Measurements from ENCODE around the gene CACNG4.

CACNG4 gene

DNA sequence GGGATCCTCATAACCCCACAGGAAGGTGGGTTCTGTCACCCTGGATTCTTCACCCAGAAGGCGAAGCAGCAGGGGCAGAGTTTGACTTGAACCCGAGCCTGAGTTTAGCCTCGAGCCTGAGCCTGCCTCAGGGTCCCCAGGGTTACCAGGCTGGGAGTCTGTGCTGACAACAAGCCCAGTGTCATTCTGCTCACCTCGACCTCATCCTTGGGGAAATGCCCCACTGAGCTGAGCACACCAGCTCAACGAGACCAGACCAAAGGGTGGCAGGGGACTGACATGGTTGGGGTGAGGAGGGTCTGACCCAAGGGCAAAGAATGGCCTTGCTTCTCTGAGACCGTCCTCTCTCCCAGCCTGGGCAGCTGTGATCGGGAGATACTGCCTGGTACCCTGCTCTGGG, 20.2 kb downstream of the CACNG4 start:
- H3K4me3 ChIP-seq (ENCODE audit: low read length): no peak overlapping the region
- DNase-seq (ENCODE audit: low read depth, low spot score): no peak
- H3K9me3 ChIP-seq (ENCODE audit: control insufficient read depth, insufficient read depth, low read length): no peaks in the 10 kb centered on the region
- no peaks in the 10 kb centered on the region for H3K36me3 ChIP-seq (ENCODE audit: control insufficient read depth, insufficient read depth, low read length)
- H3K27me3 ChIP-seq (ENCODE audit: control insufficient read depth, insufficient read depth, low read length): no peaks in the 10 kb centered on the region
- WGBS (ENCODE audit: insufficient coverage, insufficient read length): no CpG with 5 or more reads among the region's 7 CpGs
- H3K4me1 ChIP-seq (ENCODE audit: control insufficient read depth, insufficient read depth, low read length): no peaks in the 10 kb centered on the region
- no peak overlapping the region for H3K27ac ChIP-seq (ENCODE audit: low read length)

- DNase-seq (ENCODE audit: low read depth, low spot score): no peak
- no peak overlapping the region for H3K4me3 ChIP-seq (ENCODE audit: low read length)
- H3K4me1 ChIP-seq (ENCODE audit: control insufficient read depth, insufficient read depth, low read length): no peaks in the 10 kb centered on the region
- no CpG with 5 or more reads among the region's 12 CpGs for WGBS (ENCODE audit: insufficient coverage, insufficient read length)
- H3K36me3 ChIP-seq (ENCODE audit: control insufficient read depth, insufficient read depth, low read length): no peaks in the 10 kb centered on the region
- no peaks in the 10 kb centered on the region for H3K9me3 ChIP-seq (ENCODE audit: control insufficient read depth, insufficient read depth, low read length)
- no peak overlapping the region for H3K27ac ChIP-seq (ENCODE audit: low read length)
- no peaks in the 10 kb centered on the region for H3K27me3 ChIP-seq (ENCODE audit: control insufficient read depth, insufficient read depth, low read length)
Measured at GRCh38 chr17:66985338-66986237, 21.1 kb downstream of the CACNG4 start.

GRCh38 chr17:66986659-66987058, 22.2 kb downstream of the CACNG4 start:
- Histone ChIP-seq H3K27me3 (ENCODE audit: control insufficient read depth, insufficient read depth, low read length) (no peaks in the 10 kb centered on the region), H3K36me3 (ENCODE audit: control insufficient read depth, insufficient read depth, low read length) (no peaks in the 10 kb centered on the region), H3K9me3 (ENCODE audit: control insufficient read depth, insufficient read depth, low read length) (no peaks in the 10 kb centered on the region), H3K4me1 (ENCODE audit: control insufficient read depth, insufficient read depth, low read length) (no peaks in the 10 kb centered on the region), H3K4me3 (ENCODE audit: low read length) (no peak overlapping the region), H3K27ac (ENCODE audit: low read length) (no peak overlapping the region)
- no CpG with 5 or more reads among the region's 4 CpGs for WGBS (ENCODE audit: insufficient coverage, insufficient read length)
- no peak for DNase-seq (ENCODE audit: low read depth, low spot score)

GRCh38 chr17:66987059-66987616, 22.6 kb downstream of the CACNG4 start:
- Histone ChIP-seq H3K9me3 (ENCODE audit: control insufficient read depth, insufficient read depth, low read length) (no peaks in the 10 kb centered on the region), H3K4me1 (ENCODE audit: control insufficient read depth, insufficient read depth, low read length) (no peaks in the 10 kb centered on the region), H3K4me3 (ENCODE audit: low read length) (no peak overlapping the region), H3K27ac (ENCODE audit: low read length) (no peak overlapping the region), H3K27me3 (ENCODE audit: control insufficient read depth, insufficient read depth, low read length) (no peaks in the 10 kb centered on the region), H3K36me3 (ENCODE audit: control insufficient read depth, insufficient read depth, low read length) (no peaks in the 10 kb centered on the region)
- no peak for DNase-seq (ENCODE audit: low read depth, low spot score)
- no CpG with 5 or more reads among the region's 2 CpGs for WGBS (ENCODE audit: insufficient coverage, insufficient read length)

GRCh38 chr17:66988069-66988798, 23.7 kb downstream of the CACNG4 start:
- no peaks in the 10 kb centered on the region for H3K36me3 ChIP-seq (ENCODE audit: control insufficient read depth, insufficient read depth, low read length)
- no peaks in the 10 kb centered on the region for H3K9me3 ChIP-seq (ENCODE audit: control insufficient read depth, insufficient read depth, low read length)
- H3K4me3 ChIP-seq (ENCODE audit: low read length): no peak overlapping the region
- WGBS (ENCODE audit: insufficient coverage, insufficient read length): no CpG with 5 or more reads among the region's 23 CpGs
- no peaks in the 10 kb centered on the region for H3K27me3 ChIP-seq (ENCODE audit: control insufficient read depth, insufficient read depth, low read length)
- H3K27ac ChIP-seq (ENCODE audit: low read length): no peak overlapping the region
- DNase-seq (ENCODE audit: low read depth, low spot score): no peak
- no peaks in the 10 kb centered on the region for H3K4me1 ChIP-seq (ENCODE audit: control insufficient read depth, insufficient read depth, low read length)

DNA sequence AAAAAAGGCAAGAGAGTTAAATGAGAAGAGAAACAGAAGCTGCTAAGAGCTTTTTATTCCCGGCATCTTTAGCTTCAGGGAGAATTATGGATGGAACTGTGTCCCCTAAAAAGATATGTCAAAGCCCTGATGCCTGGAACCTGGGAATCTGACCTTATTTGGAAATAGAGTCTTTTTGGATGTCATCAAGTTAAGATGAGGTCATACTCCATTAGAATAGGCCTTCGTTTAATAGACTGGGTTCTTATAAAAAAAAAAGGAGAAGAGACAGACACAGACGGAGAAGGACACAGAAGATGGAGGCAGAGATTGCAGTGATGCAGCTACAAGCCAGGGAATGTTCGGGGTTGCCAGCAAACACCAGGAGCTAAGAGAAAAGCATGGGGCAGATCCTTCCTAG, 24.6 kb downstream of the CACNG4 start:
- Histone ChIP-seq H3K9me3 (ENCODE audit: control insufficient read depth, insufficient read depth, low read length) (no peaks in the 10 kb centered on the region), H3K27ac (ENCODE audit: low read length) (no peak overlapping the region), H3K4me1 (ENCODE audit: control insufficient read depth, insufficient read depth, low read length) (no peaks in the 10 kb centered on the region), H3K27me3 (ENCODE audit: control insufficient read depth, insufficient read depth, low read length) (no peaks in the 10 kb centered on the region), H3K4me3 (ENCODE audit: low read length) (no peak overlapping the region), H3K36me3 (ENCODE audit: control insufficient read depth, insufficient read depth, low read length) (no peaks in the 10 kb centered on the region)
- DNase-seq (ENCODE audit: low read depth, low spot score): no peak
- no CpG with 5 or more reads among the region's 4 CpGs for WGBS (ENCODE audit: insufficient coverage, insufficient read length)

GRCh38 chr17:66989579-66989978, 25.1 kb downstream of the CACNG4 start:
- DNase-seq (ENCODE audit: low read depth, low spot score): no peak
- H3K36me3 ChIP-seq (ENCODE audit: control insufficient read depth, insufficient read depth, low read length): no peaks in the 10 kb centered on the region
- H3K27me3 ChIP-seq (ENCODE audit: control insufficient read depth, insufficient read depth, low read length): no peaks in the 10 kb centered on the region
- no peak overlapping the region for H3K27ac ChIP-seq (ENCODE audit: low read length)
- no peaks in the 10 kb centered on the region for H3K9me3 ChIP-seq (ENCODE audit: control insufficient read depth, insufficient read depth, low read length)
- H3K4me1 ChIP-seq (ENCODE audit: control insufficient read depth, insufficient read depth, low read length): no peaks in the 10 kb centered on the region
- no peak overlapping the region for H3K4me3 ChIP-seq (ENCODE audit: low read length)
- no CpG with 5 or more reads among the region's 8 CpGs for WGBS (ENCODE audit: insufficient coverage, insufficient read length)

- no peak overlapping the region for H3K4me3 ChIP-seq (ENCODE audit: low read length)
- H3K9me3 ChIP-seq (ENCODE audit: control insufficient read depth, insufficient read depth, low read length): no peaks in the 10 kb centered on the region
- DNase-seq (ENCODE audit: low read depth, low spot score): no peak
- no peaks in the 10 kb centered on the region for H3K36me3 ChIP-seq (ENCODE audit: control insufficient read depth, insufficient read depth, low read length)
- H3K4me1 ChIP-seq (ENCODE audit: control insufficient read depth, insufficient read depth, low read length): no peaks in the 10 kb centered on the region
- H3K27me3 ChIP-seq (ENCODE audit: control insufficient read depth, insufficient read depth, low read length): no peaks in the 10 kb centered on the region
- no peak overlapping the region for H3K27ac ChIP-seq (ENCODE audit: low read length)
- no CpG with 5 or more reads among the region's 6 CpGs for WGBS (ENCODE audit: insufficient coverage, insufficient read length)
Measured at GRCh38 chr17:66990047-66990446, 25.5 kb downstream of the CACNG4 start.

DNA sequence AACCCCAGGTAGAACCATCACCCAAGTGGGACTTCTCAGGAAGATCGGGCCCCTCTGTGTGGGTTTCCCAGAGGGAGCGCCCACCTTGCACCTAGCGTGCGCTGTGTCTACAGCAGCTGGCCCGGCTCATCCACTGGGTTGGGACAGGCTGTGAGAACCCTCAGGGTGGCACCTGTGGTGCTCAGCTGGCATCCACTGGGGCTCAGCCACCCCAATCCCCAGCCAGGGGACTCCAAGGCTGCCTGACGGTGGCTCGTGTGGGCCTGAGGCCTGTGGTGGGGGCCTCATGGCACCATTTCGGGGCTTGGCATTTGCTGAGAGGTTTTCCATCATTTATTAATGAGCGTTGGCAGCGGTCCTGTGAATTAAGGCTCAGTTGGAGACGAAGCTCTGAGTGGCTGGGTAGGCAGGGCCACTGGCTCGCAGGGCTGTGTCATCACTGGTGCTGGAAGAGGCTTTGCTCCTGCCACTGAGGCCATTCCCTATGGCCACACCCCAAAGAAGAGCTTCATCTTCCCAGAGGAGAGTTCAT, 28.5 kb downstream of the CACNG4 start:
- no CpG with 5 or more reads among the region's 12 CpGs for WGBS (ENCODE audit: insufficient coverage, insufficient read length)
- Histone ChIP-seq H3K4me1 (ENCODE audit: control insufficient read depth, insufficient read depth, low read length) (no peaks in the 10 kb centered on the region), H3K36me3 (ENCODE audit: control insufficient read depth, insufficient read depth, low read length) (no peaks in the 10 kb centered on the region), H3K27ac (ENCODE audit: low read length) (no peak overlapping the region), H3K9me3 (ENCODE audit: control insufficient read depth, insufficient read depth, low read length) (no peaks in the 10 kb centered on the region), H3K27me3 (ENCODE audit: control insufficient read depth, insufficient read depth, low read length) (no peaks in the 10 kb centered on the region), H3K4me3 (ENCODE audit: low read length) (no peak overlapping the region)
- DNase-seq (ENCODE audit: low read depth, low spot score): no peak

DNA sequence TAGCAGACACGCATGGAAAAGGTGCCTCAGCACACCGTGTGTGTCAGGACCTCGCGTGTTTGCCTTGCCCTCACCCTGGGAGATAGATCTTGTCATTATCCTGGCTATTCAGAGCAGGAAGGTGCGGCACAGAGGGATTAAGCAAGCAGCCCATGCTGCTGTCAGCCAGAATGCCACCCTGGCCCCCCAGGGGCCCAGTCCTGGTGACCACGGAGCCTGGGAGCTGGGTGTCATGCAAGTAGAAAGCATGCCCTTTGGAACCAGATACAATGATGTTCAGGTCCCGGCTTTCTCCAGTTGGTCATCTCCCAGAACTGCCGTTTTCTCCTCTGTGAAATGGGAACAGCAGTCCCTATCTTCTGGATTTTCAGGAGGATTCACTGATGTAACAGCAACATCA, 29.9 kb downstream of the CACNG4 start:
- no peaks in the 10 kb centered on the region for H3K4me1 ChIP-seq (ENCODE audit: control insufficient read depth, insufficient read depth, low read length)
- no peak overlapping the region for H3K4me3 ChIP-seq (ENCODE audit: low read length)
- no peaks in the 10 kb centered on the region for H3K9me3 ChIP-seq (ENCODE audit: control insufficient read depth, insufficient read depth, low read length)
- no peak overlapping the region for H3K27ac ChIP-seq (ENCODE audit: low read length)
- no CpG with 5 or more reads among the region's 8 CpGs for WGBS (ENCODE audit: insufficient coverage, insufficient read length)
- no peaks in the 10 kb centered on the region for H3K36me3 ChIP-seq (ENCODE audit: control insufficient read depth, insufficient read depth, low read length)
- no peak for DNase-seq (ENCODE audit: low read depth, low spot score)
- no peaks in the 10 kb centered on the region for H3K27me3 ChIP-seq (ENCODE audit: control insufficient read depth, insufficient read depth, low read length)
